Measurements from ENCODE around the gene MAB21L4. TPM values are rescaled to one million over a fixed set of nuclear protein-coding genes. Genes with fewer than 3 reads are reported as not detected.

Gene MAB21L4
- total RNA-seq, 1 donor from 2014 or later = 4.5 TPM

DNA sequence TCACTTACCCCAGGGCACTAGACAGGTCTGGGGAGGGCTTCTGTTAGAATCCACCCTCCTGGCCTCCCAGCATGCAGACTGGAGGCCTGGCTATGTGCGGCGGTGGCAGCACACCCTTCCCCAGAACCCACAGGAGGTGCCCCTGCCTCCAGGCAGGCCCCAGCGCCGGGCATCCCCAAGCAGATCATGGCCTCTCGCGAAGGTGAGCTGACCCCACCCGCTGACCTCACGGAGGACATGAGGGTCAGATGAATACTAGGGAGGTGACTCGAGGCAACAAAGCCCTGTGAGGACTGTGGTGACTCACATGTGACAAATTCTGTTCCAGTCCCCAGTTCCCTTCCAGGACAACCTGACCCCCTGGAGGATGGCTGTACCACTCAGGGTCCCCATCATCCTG is 1.9 kb downstream of the MAB21L4 start:
- no peak for DNase-seq

DNA sequence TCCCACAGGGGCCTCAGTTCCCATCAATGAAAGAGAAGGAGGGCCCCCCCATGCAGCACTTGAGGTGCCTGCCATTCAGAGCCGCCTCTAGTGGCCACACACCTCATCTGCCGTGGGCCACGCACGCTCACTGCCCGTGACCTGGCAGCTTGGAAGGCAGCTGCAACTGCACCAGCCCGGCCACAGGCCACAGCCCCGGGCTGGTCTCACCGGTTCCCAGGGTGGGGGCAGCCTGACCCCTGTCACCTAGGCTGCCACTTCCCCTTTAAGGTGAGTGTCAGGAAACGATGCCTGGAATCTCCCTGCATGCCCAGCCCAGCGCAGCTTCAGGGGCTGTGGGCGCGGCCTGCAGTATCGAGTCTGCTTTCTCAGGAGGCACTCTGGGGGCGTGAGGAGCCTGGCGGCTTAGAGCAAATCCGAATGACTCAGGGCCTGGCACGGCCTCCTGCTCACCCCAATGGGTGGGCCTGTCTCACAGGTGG is 2.6 kb downstream of the MAB21L4 start:
- no peak for DNase-seq

DNA sequence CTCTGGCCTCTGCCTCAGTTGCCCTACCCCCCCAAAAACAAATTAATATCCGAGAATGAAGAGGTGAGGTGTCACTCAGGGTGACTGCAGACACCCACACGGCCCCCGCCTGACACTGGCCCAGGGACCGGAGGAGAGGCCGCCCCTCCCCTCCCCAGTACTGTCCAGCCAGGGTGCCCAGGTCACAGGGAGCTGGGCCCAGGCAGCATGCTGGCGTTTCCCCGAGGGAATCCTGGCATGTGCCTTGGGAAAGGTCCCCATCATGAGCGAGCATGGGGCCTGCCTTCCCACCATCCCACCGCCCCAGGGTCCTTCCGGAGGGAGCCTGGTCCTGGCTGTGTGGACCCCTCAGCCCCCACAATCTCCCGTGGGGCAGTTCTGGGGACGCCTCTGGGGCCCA is 3.0 kb downstream of the MAB21L4 start:
- DNase-seq = no peak

DNA sequence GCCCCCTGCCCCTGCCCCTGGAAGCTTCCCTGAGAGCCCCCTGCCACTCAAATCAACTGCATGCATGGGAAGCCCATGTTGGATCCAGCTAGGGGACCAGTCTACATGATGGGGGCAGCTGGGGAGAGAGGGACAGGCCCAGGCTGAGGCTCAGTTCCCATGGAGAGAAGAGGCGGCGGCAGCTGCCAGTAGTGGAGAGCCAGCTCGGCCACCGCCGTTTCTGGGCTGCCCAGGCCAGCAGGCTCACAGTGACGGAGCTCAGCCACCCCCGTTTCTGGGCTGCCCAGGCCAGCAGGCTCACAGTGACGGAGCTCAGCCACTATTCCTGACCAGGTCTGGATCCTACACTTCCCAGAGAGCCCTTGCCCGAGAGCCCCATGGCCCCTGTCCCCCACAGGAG is 3.6 kb downstream of the MAB21L4 start:
- DNase-seq = no peak

DNA sequence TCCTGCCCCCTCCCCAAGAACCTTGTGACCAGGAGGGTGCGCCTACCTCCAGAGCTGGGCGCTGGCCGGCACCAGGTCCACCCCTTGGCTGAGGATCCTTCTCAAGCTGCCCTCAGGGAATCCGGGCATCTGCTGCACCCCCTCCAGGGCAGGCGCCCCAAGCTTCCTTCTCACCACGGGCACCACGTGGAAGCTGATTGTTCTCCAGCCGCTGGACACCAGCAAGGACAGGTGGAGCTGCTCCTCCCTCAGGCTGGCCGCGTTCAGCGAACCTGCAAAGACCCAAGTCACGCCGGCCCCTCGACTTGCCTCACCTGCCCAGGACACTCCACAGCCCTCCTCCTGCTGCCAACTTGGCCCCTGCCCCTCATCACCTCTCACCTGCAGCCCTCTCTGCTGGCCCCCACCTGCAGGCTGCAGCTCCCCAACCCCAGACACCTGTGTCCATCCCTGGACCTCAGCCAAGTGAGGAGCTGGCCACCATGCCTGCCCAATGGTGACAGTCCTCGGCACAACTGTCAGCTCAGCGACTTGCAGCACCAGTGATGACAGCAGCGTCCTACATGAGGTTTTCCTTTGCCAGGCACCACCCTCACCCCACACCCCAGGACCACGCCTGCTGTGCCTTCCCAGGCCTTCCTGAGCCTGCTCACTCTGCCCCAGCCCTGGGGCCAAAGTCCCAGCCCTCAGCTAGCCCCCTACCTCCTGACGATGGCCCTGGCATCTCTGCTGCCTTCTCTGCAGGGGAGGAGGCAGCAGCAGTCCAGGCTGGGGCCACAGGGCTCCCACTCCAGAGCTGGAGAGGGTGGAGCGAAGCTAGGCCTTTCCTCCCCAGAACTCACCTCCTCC is 4.2 kb downstream of the MAB21L4 start:
- no peak for DNase-seq

DNA sequence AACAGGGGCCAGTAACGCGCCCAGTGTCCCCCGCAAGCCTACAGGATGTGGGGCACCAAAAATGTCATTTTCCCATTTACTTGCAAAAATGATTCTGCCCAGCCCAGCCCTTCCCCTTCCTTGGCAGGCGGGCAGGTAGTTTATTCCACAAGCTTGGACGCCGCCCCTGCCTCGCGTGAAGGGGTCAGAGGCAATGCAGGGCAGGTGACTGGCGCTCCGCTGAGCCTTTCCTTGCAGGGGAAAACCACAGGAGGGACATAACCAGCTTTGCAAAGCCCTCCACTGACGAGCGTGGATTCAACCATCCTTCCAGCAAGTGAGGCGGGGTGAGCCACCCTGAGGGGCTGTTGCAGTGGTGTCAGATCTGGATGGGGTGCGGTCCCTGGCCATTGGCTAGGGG is 5.3 kb downstream of the MAB21L4 start:
- no peak for DNase-seq

DNA sequence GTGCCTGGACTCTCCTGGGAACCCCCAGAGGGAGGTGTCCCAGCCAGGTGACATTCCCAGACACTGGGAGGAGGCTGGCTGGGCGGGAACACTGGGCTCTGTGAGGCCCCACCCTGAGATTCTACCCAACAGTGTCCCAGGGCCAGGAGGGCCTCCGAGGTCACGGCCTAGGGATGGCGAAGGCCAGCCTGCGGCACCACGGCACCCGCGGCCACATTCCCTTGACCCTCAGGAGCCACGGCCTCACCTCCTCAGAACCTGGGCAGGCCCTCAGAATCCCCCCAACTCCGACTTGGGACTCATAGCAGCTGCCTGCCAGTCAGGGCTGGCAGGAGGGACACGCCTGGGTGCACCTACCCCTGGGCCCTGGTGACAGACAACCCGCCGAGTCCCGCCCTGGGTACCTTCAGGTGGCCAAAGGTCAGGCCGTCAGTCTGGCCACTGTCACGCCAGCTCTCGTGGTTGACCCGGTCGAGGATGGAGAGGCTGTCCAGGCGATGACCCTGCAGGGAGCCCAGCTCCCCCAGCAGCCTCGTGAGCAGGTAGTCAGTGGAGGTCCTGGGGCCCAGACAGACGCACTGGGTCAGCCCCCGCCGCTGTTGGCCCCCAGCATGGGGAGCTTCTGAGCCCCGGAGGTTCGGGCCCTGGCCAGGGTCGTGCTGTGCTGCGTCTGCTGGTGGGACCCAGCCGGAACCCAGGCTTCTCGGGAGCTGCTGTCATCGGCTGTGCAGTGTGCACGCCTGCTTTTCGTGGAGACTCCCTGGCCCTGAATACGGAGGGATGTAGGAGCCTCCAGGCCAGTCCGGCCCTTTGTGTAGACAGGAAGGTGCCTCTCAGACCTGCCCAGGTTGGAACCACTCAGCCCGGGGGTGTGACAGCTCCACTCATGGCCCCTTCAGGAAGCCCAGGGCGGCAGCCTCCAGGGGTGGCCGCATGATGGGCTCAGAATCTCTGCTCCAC is 6.1 kb downstream of the MAB21L4 start:
- DNase-seq = no peak

DNA sequence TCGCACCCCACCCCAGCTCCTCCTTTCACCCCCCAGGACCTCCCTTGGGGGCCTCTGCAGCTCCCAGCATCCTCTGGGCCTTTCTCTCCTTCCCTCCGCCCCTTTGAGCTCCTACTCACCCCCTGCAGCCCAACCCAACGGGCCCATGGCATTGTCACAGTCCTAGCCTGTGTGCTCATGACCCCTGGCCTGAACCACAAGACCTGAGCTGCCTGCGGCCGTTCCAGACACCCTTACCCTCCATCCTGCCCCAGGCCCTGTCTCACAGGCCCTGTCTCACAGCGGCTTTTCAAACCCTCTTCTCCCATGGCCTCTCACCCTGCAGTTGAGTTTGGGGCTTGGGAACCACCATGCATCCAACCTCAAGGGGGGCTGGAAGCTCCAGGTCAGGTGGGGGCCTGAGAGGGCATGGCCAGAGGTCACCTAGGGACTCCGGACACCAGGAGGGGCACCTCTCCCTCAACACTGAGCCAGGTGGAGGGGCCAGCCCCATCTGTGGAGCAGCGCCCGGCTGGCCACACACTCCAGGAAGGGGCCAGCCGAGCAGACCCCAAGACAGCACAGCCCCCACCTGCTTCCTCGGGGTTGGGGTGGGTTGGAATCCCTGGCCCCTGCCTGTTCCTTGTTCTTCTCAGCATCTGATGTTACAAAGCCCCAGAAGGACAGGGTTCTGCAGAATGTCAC is 6.9 kb downstream of the MAB21L4 start:
- no peak for DNase-seq

DNA sequence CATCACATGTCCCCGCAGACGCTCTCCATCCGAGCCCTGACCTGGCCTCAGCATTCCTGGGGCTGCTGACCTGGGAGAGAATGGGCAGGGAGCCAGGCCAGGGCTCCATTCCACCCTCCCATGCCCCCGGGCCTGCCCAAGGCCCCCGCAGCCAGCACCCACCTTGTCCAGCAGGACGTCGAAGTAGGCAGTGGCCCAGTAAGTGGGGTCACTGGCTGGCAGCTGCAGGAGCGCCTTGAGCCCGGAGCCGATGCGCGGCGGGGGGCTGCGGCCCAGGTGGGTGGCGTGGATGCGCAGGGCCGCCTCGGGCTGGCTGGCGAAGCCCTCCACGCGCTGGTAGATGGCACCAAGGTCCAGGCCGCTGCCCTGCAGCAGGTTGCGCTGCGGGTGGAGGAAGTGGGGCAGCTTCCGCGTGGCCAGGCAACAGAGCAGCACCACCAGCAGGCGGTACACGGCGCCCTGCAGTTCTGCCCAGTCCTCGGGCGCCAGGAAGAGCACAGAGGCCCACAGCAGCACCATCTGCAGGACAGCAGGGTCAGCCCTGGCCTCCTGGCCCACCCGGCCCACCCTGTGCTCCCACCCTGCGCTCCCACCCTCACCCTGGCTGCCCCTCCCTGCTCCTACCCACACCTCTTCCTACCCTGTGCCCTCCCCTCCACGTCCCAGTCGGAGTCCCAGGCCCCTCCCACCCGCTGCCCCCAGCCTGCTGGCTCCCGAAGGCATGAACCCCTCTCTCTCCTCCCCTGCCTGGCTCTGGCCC is 7.6 kb downstream of the MAB21L4 start:
- DNase-seq = no peak

DNA sequence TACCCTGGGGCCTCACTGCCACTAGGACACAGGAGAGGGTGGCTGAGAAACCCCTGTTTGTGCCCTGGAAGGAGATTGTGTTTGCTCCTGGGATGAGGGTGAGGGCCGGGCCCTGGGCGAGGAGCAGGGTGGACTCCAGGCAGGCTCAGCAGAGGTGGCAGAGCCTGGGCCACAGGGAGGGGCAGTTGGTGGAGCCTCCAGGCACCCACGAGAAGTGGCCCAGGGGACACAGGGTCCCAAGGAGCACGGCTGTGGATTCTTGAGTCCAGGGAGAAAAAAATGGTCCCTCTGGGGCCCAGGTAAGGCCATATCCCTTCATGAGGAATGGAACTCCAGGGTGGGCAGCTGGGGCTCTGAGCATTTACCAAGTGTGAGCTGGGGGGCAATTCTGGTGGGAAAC is 8.3 kb downstream of the MAB21L4 start:
- DNase-seq = no peak

DNA sequence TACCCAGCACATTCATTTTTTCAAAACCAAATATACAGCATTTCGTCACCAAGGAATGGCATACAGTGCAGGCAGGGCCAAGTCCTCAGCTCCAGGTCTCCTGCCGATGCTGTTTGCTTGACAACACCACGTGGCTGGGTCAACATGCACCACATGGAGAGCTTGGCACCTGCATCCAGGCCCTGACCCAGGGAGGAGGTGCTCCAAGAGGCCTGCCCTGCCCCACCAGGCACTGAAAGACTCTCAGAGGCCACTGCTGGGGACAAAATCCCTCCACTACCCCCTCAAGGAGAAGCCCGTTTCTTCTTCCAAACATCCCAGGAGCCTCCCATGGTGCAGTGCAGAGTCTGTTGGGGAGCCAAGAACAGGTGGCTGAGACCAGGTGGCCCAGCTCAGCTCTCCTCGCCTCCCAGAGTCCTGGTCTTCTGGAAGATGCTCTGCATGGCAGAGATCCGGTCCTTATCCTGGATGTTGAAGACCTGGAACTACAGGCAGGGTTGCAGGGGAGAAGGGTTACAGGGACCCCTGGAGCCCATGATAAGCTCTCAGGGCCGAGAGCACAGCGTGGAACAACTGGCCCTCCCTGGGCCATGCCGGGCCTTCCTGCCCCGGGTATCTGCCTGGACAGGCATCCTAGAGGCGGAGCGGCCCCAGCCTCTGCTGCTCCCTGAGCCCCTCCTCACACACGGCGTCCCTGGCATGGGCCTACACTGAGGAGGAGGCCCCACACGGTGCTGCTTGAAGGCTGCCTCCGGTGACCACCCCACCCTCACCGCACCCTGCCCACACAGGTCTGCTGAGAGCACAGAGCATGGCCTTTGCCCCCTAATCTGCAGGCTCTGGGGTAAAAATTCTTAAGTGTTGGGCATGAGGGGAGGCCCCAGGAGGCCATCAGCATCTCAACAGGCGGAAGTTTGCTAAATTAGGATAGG is 9.0 kb downstream of the MAB21L4 start:
- DNase-seq = no peak

DNA sequence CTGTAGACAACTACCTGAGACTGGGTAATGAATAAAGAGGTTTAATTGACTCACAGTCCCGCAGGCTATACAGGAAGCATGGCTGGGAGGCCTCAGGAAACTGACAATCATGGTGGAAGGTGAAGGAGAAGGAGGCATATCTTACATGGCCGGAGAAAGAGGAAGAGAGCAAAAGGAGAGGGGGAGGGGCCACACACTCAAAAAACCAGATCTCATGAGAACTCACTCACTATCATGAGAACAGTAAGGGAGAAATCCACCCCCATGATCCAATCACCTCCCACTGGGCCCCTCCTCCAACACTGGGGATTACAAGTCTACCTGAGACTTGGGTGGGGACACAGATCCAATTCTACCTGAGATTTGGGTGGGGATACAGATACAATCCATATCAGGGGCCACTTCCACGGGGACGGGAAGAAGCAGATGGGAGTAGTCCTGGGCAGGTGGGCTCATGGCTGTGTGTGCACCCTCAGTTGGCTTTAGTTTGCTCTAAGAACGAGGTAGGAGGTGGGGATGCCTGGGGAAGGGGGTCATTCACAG is 9.9 kb downstream of the MAB21L4 start:
- DNase-seq = no peak

DNA sequence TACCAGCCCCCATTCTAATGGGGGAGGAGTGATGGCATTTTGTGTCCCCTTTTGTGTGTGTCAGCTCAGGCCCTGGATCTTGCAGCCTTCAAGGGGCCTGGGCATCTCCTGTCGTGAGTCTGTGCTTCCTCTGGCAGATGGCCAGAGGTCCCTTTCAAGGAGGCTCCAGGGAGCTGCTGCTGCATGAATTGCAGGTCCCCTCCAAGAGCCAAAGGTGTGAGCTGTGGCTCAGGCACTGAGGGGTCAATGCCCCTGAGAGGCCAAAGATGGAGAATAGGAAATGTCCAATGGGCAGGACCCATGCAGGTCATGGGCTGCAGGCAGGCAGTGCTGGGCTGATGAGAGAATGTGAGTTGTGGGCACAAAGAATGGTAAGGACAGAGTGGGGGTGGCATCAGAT is 10.4 kb downstream of the MAB21L4 start:
- DNase-seq = no peak

DNA sequence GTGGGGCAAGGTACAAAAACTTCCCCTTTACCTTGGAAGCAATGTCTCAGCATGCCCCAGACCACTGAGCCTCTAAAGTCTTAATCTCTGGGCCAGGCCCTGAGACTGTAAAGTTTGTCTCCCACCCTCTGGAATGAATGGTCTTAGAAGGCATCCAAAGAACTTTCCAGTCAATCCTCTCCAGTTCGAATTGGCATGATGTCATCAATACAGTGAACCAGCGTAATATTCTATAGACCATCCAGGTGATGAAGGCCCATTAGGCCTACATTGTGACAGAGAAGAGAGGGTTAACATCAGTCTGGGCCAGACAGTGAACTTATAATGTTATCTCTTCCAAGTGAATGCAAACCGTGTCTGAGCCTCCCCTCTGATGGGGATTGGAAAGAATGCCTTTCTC is 11.2 kb downstream of the MAB21L4 start:
- DNase-seq = no peak

DNA sequence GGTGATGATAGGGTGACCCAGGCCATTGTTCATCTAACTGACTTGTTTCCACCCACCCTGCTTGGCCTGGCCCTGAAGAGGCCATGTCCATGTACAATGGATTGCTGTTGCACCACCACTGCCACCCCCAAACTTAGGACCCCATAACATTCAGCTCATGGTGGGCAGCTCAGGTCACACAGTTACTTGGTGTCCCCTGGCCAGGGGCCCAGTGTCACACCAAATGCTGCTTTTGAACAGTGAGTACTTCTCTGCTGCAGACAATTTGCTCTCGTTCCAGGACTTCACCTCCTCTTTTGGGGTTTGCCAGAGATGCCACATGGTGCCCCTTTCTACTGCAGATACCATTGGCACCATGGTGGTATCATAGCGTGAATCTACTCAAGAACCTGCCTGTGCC is 11.7 kb downstream of the MAB21L4 start:
- DNase-seq = no peak

DNA sequence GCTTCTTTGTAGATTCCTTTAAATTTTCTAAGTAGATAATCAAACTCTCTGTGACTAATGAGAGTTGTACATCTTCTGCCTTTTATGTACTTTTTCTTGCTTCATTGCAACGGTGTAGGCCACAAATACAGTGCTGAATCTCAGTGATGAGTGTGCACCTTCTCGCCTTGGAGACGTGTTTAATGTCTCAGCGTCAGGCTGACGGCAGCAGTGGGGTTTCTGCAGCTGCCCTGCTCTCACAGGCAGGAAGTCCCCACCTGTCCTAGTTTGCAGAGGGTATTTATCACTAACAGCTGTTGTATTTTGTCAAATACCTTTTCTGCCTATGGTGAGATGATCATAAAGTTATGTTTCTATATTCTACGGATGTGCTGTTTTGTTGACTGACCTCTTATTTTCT is 14.0 kb downstream of the MAB21L4 start:
- no peak for DNase-seq

DNA sequence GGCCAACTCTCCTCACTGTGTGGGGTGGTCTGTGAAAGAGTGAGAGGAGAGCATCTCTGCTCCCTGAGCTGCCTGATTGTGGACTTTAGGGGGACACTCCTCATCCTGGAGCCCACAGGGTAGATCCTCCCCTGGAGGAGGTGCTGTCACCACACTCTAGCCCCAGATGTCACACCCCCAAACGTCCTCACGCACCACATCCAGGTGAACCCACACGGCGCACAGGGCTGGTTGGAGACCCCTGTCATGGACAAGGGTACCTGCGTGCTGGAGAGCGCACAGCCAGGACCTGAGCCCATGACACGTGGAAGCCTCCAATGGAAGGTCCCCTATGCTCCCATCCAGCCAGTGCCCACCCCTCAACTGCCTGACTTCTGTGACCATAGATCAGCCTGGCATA is 16.9 kb downstream of the MAB21L4 start:
- DNase-seq = no peak

DNA sequence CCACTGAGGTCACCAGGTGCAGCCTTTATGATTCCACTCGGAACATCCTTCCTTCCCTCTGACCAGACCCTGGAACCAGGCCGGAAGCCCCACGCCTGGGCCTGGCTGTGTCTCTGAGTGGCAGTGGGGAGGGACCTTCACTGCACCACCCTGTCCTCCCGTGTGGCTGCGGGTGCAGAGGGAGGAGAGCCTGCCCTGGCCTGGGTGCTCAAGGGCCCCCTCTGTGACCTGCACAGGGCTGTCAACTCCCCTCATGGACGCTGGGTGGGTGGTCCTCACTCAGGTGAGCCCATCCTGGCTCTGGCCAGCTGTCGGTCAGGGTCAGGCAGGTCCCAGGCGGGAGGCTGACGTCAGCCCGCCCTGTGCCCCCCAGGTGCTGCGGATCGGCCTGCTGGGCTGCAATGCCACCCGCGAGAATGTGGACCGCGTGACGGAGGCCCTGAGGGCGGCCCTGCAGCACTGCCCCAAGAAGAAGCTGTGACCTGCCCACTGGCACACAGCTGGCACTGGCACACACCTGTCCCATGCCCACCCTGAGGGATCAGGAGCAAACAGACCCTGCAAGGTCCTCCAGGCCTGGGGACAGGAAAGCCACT is 17.5 kb downstream of the MAB21L4 start:
- no peak for DNase-seq

DNA sequence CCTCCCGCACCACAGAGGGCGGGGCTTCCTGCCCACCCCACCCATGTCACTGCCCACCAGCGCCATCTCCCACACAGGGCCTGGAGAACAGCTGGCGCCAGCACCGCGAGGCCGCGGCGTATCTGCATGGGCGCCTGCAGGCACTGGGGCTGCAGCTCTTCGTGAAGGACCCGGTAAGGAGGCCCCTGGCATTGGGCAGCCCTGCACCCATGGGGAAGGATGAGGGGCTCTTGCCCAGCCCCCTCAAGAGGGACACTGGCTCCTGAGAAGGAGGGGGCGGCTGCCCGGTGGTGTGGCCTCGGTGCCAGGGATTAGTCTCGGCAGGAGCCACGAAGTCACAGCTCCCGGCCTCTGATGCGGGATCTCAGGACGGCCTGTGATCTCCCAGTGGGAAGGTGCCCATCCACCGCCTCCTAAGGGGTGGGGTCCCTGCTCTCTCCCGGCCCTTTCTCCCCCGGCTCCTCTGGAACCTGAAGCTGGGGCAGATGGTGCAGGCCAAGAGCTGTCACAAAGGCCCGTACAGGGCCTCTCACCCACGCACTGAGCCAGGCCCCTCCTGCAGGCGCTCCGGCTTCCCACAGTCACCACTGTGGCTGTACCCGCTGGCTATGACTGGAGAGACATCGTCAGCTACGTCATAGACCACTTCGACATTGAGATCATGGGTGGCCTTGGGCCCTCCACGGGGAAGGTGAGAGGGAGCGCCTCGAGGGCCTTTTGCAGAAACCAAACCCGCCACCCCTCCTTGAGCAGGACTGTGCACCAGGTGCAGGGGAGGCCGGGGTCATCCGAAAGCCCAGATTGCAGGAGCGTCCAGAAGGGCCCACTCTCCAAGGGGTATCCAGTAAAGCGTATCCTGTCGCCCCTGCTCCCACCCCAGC is 18.3 kb downstream of the MAB21L4 start:
- no peak for DNase-seq
